HG03342 (cell line): ENCODE data around the gene LANCL1.
"Not testable (repeated sequence)": the region's sequence is repeated elsewhere in the genome, so short reads cannot be mapped to it uniquely, and the experiment has no call there.

Source experiments
- ATAC-seq: cut with Tn5 transposase; IDR thresholded peaks from one replicate; pipeline ENCODE4 v1.9.1; 2021; ENCODE audit warnings: mild to moderate bottlenecking, moderate library complexity; ENCODE audit not compliant: unreplicated experiment

LANCL1 gene

DNA sequence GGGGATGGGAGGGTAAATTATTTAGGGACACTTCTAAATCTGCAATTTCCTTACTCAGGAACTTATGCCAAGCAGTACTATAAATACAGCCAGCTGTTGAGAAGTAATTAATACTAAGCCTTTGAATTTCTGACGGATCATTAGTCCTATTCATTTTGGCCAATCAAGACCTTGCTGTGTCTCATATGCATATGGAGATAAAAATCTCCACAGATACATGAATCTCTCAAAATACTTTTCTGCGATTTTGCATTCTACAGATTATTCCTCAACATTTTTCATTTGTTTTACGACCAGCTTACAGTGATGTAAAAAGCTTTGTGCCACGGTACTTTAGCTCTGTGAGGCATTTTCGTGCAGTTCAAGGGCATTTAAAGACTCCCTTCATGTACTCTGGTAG, 16.7 kb downstream of the LANCL1 start:
- ATAC-seq = peak; percentile 10

DNA sequence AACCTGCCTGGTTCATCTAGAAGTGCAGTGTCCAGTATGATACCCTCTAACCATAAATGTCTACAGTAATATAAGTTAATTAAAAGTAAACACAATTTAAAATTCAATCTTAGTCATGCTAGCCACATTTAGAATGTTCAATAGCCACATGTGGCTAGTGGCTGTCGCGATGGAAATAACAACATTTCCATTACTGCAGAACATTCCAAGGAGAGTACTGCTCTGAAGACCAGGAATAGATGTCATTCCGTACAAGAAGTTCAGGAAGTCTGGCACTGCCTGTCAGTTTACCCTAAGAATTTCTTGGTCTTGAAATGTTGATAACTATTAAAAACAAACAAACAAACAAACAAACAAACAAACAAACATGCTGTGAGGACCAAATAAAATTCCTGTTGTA, 17.2 kb downstream of the LANCL1 start:
- no peak for ATAC-seq

DNA sequence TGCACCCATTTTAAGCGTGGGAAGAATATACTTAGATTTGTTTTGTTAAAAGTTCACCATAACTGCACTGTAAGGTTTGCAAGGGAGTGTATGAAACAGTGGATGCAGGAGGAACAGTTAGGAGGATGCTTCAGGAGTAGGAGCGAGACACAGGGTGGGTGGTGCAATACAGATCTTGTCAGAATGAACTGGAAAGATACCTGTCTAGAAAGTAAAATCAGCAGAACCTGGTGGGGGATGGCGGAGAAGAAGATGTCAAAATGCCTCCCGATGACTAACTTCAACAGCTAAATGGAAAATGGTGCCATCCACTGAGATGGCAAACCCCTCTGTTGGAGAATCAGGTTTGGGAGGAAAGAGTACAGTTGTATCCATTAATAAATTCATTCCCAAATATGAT, 18.2 kb downstream of the LANCL1 start:
- no peak for ATAC-seq

DNA sequence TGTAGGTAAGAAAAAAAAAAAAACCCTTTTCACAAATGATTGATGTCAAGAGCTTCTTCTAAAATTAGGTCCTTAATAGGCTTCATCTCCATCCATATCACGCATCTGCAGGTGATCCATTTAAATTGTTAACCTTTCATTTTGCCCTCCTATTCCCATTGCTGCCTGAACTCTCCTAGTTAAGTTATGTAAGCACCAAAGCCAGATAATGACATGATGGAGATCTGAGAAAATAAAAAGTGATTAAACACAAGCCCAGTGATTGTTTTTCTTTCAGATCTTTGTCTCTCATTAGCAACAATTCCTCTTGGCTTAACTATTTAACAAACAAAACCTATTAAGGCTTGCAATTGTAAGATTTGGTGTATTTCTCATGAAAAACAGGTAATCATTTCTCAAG, 20.0 kb downstream of the LANCL1 start:
- ATAC-seq = no peak

DNA sequence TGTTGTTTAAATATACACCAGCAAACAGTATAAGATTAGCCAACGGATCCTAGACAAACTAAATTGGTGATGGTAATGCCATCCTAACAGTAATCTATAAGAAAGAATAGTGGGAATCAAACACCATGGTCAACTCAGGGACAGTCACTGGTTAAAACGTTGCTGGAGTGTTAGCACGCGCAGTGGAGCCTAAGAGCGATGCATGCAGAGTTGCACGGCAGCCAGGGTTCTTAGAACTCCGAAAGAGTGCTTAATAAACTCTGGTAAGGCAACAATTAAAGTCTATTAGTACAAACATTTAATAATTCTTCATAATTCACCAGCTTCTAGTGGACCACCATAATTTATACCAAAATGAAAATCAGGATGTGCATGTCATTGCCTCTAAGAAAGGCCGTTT, 22.2 kb downstream of the LANCL1 start:
- no peak for ATAC-seq

DNA sequence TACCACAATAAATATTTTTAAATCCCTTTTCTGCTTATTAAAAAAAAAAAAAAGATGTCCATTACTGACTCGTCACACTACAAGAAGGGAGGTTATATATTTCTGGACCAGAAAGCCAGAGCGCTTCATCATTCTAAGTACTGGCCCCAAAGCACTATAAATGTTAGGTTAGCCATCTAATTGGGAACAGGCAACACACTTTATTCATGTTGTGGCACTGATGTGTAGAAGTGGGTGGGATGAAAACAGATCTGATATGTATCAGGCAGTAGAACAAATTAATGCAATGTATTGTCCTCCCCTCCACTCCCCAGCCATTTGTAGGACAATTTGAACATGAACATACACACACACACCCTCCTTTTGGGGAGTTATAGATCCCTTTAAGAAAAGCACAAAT, 24.4 kb downstream of the LANCL1 start:
- no peak for ATAC-seq

DNA sequence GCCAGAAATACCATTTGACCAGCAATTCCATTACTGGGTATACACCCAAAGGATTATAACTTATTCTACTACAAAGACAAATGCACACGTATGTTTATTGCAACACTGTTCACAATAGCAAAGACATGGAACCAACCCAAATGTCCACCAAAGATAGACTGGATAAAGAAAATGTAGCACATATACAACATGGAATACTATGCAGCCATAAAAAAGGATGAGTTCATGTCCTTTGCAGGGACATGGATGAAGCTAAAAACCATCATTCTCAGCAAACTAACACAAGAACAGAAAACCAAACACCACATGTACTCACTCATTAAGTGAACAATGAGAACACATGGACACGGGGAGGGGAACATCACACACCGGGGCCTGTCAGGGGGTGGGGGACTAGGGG, 25.6 kb downstream of the LANCL1 start:
- not testable (repeated sequence) for ATAC-seq

DNA sequence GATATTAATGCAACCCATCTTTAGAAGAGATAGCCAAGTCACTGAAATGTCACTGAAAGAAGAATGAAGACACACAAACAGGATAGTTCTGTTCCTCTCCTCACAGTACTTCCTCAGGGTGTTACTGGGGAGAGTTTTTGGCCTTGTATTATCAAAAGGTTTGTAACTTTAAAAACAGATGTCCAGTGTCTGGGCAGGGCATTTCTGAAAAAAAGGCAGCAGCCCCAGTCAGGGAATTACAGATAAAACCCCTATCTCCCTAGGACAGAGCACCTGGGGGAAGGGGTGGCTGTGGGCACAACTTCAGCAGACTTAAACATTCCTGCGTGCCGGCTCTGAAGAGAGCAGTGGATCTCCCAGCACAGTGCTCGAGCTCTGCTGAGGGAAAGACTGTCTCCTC, 30.8 kb downstream of the LANCL1 start:
- no peak for ATAC-seq

DNA sequence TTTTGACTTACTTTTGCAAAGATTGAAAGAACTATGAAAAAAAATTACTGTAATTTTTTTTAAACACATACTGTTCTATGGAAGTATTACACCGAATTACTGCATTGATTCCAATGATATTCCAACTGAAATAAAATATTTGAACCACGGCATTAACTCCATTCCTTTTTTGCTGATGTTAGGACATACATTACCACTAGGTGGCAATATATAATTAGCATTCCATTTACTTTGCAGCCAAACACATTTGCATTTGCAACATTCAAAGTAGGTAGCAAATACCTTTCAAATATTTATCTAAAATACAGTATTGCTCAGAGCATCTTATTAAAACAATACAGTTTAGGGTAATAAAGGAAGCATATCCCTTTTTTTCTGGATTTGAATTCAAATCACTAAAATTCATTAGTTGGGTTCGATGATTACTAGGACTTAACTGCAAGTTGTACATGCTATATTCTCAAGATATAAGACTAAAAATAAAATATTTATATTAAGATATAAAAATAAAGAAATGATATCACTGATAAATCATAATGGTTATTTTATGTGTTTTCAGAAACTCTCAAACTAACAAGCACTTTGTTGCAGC, 31.3 kb downstream of the LANCL1 start:
- ATAC-seq = peak; percentile 57

DNA sequence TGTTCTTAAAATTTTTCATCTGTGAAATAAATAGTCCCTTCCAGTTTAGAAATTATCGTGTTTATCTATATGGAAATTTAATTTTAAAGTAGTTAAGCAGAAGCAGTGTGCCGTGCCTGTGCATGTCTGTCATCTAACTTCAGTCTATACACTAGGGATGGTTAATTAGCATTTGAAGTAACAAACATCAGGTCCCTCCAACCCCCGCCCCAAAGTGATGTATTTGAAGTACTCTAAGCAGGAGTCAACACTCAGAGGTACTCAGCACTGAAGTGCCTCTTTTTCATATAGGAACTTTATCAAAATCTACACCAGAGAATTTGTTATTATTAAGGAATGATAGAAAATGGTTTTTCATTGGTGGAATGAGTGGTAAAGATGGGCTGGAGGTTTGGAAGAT, 33.0 kb downstream of the LANCL1 start:
- no peak for ATAC-seq

DNA sequence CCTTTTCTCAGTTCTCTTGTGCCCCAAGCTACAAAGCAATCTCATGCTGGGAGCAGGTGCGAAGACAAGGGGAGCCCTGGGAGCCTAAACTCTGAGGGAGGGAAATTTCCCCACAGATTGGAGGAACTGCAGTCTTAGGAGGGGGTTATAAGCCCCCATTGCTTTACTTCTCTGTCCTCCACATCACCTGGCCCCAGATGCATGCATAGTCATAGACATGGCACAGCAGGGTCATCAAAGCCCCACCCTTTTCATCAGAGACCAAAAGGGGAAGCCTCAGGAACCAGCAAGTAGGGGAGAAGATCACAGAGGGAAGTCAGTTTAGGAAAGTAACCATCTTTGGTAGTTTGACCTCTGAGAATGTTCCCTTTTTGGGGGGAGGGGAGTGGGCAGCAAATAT, 33.7 kb downstream of the LANCL1 start:
- ATAC-seq = no peak

DNA sequence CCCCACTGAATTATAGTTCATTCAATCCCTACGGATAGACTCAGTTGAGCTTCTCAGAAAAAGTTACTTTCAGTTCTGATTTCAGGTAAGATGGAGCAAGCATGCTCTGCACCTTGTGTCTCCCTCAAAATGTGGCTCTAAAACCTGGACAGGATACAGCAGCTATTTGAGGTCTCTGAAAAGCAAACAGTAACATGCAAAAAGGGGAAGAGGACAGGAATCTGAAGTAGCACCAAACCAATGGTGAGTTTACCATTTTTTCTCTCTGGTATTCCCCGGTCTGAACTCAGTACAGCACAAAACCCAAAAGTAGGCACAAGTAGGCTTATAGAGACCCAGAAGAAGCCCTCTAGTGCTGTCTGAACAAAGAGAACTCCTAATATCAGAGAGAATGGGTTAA, 34.1 kb downstream of the LANCL1 start:
- no peak for ATAC-seq

DNA sequence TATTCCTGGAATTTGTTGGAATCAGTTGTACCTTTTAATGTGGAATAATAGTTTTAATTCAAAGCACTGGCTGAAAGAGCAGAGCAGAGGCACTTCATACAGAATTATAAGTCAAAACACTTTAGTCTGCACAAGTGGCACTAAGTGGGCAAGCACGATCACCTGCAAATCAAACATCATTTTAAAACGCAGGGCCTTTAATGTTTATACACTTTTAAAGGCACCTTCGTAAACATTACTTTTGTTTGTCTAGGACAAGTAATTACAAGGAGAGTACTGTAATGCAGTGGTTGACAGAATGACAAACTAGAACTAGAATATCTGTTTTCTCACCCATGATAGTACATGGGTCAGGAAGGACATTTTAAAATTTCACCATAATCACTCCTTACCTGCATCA, 36.4 kb downstream of the LANCL1 start:
- no peak for ATAC-seq

DNA sequence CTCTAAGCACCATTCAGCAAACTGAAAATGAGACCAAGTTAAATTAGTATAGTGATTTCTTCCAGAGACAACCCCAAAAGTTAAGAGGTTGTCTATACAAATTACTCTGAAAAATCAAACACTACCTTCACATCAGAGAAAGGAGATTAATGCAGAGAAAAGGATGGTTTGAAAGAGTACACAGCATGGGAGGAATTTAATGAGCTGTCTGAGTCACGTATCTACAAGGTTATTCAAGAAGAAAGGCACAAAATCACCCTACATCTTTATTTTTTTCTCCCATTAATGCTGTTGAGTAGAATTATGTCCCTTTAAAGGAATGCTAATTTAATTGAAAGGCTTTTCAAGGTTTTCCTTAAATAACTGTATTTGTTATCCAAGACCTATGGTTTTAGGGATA, 41.1 kb downstream of the LANCL1 start:
- no peak for ATAC-seq

DNA sequence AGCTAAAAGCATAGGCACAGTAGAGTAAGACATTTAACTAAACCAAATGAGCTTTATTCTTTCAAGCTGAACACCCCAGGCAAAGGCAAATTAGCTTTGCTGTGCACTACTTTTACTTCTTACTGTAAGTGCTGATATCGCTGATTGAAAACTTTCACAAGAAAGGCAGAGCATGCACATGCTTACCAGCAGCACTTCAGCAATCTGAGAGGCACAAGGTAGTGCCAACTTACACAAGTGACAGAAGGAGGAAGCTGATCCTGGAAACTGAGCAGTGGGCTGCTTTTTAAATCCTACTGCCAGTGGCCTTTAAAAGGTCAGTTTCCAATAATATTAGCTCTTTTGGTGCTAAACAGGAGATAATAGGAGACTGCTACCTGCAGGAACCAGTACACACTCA, 43.9 kb downstream of the LANCL1 start:
- no peak for ATAC-seq

DNA sequence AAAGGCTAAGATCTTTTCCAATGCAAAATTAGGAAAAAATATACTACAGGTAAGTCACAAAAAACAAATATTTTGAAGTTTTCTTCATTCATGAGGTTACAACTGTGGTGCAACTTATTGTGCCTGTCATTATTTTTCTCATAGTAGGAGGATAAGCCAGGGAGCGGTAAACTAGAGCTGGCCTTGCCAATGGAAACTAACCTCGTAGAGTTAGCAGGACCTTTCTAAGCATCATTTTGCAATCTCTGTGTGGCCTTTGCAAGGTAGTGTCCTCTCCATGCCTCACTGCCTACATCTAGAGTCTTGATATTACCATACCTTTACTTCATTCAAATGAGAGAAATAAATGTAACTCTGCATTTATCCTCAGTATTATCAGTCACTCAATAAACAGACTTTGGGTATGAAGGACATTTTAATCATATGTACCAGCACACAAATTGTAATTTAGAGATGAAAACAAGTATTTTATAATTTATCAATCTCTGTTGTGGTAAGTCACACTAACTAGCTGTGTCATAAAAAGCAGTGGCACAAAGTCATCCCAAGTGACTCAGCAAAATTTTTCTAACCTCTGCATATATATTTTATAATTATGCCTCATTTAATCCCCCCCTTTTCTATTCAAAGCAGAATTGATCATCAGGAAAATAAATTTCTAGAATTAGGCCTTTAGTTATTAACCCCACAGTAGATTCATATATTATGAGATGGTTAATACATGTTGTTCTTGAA, 47.0 kb downstream of the LANCL1 start:
- no peak for ATAC-seq

DNA sequence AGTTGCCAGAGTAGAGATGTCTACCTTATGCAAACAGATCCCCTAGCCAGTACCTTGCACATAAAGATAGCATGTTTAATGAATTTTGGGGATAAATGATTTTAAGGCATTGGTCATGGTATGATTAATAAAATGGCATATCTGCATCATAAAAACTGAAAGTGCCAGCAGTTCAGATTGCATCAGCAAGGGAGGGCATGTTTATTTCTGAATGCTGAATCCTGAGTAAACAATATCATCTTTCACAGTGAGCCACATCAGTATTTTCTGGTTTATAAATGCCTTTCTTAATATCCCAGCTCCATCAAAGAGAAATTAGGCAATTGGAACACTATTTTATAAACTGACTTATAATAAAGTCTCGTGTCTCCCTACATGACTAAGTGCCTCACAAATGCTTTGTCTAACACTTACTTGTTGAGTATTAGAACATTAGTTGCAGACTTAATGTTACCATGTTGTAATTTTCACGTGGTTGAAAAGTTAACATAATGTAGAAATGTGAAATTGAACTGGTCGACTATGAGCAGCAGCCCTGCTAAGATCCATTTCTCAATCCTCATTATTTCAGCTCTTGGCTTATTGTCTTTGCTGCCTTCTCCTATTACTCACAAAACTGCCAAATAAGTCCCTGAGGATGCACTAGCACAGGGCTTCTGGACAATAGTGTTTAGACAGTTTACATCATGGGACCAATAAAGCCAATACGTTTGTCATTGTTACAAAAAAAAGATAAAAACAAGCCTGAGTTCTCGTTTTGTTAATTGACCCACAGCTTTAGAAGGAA, 48.0 kb downstream of the LANCL1 start:
- no peak for ATAC-seq

DNA sequence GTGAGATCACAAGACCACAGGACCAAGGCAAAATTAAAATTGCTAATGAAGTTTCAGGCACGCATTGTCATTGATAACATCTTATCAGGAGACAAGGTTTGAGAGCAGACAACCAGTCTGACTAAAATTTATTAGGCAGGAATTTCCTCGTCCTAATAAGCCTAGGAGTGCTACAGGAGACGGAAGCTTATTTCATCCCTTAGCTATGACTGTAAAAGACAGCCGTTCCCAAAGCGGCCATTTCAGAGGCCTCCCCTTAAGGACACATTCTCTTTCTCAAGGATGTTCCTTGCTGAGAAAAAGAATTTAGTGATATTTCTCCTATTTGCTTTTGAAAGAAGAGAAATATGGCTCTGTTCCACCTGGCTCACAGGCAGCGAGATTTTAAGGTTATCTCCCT, 49.2 kb downstream of the LANCL1 start:
- not testable (repeated sequence) for ATAC-seq

DNA sequence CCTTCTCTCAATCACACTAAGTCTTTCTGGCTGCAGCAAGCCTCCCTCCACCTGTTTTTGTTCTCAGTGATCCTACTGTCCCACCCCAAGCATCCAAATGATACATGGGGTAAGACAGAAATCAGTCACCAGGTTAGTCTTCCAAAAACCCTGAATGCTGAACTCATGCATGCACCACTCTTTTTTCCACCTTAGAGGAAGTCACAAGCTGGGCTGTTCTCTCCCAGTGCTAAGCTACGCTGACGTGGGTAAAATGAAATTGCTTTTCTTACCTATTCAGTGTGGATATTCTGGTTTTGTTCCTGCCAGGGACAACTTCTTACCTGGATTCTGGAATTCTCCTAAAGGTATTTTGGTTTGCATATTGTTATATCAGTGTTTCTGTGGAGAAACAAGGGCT, 54.2 kb downstream of the LANCL1 start:
- no peak for ATAC-seq

DNA sequence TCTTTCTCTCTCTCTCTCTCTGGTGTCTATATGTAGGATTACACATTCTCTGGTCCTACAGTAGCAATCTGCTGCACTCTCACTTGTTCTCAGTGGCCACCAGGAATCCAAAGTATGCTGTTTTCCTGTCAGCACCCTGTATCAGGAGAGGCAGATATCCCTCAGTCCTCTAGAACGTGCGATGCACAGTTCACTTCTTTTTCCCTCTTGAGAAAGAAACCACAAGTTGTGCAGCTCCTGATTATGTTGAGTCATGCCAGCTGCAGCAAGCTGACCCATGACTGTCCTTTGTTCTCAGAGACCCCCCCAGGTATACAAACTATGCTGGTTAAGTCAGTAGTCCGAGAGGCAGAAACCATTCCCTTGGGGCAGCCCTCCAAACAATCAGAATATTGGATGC, 54.6 kb downstream of the LANCL1 start:
- ATAC-seq = no peak

DNA sequence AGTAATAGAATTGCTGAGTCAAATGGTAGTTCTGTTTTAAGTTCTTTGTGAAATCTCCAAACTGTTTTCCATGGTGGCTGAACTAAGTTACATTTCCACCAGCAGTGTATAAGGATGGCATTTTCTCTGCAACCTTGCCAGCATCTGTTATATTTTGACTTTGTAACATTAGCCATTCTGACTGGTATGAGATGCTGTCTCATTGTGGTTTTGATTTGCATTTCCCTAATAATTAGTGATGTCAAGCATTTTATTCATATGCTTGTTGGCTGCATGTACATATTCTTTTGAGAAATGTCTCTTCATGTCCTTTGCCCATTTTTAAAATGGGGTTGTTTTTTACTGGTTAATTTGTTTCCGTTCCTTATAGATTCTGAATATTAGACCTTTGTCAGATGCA, 63.9 kb downstream of the LANCL1 start:
- ATAC-seq = no peak

DNA sequence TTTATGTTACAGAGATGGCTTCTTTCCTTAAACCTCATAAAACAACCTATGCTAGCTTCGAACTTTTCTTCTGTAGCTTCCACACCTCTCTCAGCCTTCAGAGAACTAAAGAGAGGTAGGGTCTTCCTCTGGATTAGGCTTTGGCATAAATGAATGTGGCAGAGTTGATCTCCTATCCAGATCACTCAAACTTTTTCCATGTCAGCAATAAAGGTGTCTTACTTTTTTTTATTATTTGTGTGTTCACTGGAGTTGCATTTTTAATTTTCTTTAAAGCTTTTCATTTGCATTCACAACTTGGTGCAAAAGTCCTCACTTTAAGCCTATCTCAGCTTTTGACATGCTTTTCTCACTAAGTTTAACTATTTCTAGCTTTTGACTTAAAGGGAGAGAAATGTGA, 66.0 kb downstream of the LANCL1 start:
- ATAC-seq = no peak
